Activated CD4-positive, alpha-beta T cell treated with anti-CD3 and anti-CD28 coated beads, Interleukin-2, Interleukin-6, amounts not matched to agents 100 ng/mL and 50 ng/mL, durations not matched to agents 16 hours and 8 hours (primary cell): ENCODE data around the gene FGF11.

Experiments used
- DNase-seq: peaks from one replicate; pipeline ENCODE4 v3.0.0-alpha.2; 2020

FGF11 gene

DNA sequence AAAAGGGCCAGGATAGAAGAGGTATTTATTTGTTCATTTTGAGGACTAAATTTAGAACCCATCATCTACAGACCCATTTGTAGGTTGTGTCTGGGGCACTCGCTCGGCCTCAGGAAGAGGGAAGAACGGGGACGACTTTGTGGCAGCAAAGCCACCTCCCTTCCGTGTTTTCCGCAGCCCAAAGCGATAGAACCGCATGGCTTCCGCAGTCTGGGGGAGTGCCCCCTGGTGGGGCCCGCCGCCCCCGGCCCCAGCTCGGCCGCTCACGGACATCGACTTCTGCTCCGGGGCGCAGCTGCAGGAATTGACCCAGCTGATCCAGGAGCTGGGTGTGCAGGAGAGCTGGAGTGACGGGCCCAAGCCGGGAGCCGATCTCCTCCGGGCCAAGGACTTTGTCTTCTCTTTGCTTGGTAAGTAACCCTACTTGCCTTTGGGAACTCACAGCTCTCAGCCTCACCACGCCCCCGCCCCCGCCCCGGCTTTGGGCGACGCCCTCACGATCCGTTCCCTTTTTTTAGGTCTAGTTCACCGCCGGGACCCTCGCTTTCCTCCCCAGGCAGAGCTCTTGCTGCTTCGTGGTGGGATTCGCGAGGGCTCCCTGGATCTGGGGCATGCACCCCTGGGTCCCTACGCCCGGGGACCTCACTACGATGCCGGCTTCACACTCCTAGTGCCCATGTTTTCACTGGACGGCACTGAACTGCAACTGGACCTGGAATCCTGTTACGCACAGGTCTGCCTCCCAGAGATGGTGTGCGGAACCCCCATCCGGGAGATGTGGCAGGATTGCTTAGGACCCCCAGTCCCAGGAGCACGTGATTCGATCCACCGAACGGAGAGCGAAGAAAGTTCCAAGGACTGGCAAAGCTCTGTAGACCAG, 3.4 kb upstream of the FGF11 start:
- DNase-seq, result peak; percentile 65

DNA sequence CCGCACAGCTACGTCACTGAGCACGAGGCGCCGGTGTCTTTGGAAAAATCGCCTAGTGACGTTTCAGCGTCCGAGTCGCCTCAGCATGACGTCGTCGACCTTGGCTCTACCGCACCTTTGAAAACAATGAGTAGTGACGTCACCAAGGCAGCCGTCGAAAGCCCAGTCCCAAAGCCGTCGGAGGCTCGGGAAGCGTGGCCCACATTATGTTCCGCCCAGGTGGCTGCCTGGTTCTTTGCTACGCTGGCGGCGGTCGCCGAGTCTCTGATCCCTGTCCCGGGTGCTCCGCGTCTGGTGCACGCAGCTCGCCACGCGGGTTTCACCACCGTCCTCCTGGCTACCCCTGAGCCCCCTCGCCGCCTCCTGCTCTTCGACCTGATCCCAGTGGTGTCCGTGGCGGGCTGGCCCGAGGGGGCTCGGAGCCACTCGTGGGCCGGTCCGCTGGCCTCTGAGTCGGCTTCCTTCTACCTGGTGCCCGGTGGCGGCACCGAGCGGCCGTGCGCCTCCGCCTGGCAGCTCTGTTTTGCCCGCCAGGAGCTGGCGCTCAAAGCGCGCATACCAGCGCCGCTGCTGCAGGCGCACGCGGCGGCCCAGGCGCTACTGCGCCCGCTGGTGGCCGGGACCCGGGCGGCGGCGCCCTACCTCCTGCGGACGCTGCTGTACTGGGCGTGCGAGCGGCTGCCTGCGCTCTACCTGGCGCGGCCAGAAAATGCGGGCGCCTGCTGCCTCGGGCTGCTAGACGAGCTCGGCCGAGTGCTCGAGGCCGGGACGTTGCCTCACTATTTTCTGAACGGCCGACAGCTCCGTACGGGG, 2.5 kb upstream of the FGF11 start:
- peak; percentile 91 for DNase-seq

DNA sequence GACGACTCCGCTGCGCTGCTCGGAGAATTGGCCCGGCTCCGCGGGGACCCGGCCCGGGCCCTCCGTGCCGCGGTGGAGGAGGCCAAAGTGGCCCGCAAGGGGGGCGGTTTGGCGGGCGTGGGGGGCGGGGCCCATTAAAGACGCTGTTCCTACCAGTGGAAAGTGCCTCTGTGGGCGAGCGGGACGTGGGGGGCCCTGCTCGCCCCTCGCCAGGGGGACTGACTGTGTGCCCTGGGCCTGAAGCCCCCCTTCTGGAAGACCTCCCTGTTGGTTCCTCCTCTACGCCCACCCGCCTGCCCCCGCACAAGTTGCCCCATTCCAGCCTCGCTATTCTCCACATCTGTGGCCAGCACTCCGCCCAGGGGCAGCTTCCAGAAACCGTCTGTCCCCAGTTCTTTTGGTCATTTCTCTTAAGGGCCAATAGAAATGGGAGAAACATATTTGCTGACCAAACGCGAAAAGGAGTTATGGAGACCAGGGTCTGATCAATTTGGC, 1.9 kb upstream of the FGF11 start:
- DNase-seq, result no peak

DNA sequence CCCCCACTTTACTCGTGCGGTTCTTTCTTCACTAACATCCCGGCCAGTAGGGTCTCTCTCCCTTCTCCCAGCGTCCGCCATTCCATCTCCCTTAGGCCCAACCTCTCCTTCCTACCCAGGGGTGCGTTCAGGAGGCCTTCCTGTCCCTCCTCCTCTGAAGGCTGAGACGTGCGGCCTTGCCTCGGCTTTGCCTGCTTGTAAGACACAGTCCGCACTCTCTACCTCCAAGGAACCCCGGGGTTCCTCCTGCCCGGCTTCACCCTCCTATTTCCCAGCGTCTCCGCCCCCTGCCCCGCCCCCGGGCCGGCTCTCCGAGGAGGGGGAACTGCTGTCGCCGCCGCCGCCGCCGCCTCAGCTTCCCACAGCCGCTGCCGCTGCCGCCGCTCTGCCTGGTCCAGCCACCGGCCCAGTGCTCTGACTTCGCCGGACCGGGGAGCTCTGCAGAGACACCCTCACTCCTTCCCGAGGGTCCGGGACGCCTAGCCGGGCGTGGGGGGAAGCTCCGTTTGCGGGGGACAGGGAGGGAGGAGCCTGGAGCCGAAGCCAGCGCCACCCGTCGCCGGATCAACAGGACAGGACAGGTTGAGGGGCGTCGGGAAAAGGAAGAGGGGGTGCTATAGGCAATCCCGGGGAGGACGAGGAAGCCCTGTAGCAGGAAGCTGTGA, 1.2 kb upstream of the FGF11 start:
- peak; percentile 59 for DNase-seq

DNA sequence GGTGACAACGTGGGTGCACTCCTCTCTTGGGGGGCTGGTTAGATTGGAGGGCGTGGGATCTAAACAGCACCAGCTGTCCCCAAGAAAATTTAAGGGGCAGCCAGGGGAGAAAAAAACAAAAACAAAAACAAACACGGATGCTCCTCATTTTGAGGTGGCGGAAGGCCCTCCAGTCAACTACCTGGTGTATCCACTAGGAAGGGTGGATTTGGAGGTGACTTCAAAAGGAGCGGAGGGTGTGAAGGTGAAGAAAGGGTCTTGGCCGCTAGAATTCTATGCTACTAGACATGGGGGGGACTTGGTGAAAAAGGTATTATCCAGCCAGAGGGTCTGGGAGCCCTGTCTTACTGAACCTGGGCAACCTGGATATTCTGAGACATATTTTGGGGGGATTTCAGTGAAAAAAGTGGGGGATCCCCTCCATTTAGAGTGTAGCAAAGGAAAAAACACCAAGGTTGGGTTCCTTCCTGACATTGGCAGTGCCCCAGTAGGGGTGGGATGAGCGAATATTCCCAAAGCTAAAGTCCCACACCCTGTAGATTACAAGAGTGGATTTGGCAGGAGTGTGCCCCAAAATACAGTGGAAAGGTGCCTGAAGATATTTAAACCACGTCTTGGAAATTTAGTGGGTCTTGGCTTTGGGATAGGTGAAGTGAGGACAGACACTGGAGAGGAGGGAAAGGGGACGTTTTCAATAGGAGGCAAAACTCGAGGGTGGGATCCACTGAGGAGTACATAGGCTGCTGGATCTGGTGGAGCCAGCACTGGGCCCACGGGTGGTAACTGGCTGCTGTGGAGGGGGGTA, 454 bp upstream of the FGF11 start:
- no peak for DNase-seq

DNA sequence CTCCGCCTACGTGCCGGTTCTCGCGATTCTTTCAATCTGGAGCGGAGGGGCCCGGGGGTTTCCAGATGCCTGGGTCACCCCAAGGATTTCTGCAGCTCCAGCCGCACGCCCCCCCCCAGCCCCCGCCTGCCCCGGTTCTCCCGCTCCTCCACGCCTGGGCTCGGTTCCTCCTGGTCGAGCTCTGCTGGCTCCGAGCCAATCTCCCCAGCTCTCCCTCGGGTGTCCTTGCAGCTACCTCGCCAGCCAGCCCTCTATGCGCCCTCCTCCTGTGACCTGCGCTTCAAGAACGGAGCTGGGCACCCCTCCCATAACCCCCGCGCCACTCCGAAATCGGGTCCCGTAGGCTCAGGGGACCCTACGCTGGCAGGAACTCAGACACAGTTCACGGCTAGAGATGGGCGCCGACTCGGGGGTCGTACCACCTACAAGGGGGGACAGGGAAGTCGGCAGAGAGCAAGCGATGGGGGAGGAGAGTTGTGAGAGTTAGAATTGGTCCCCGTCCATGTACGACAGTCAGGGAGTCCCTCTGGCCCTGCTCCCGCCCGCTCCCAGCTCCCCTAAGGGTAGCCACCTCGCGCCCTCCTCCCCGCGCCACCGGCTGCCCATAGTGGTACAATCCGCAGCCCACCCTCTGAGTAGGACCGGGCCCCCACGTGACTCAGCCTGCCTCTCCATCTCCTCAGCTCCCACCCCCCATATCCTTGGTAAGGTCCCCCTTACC, 961 bp downstream of the FGF11 start:
- DNase-seq, result peak; percentile 27

DNA sequence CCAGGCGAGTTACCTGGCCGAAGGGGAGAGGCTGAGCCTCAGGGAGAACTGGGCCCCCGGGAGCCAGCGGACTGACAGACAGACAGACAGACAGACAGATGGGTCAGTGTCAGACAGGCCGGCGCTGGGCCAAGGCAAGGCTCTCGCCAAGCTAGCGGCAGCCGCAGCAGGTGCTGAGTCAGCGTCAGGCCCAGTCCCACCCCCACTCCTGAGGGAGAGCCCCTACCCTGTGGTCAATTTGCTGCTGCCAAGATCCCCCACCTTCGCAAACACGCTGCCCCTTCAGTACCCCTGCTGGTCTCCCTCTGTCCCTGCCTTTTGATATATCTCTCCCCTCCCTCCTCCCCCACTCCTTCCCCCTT, 1.5 kb downstream of the FGF11 start:
- DNase-seq, result no peak

DNA sequence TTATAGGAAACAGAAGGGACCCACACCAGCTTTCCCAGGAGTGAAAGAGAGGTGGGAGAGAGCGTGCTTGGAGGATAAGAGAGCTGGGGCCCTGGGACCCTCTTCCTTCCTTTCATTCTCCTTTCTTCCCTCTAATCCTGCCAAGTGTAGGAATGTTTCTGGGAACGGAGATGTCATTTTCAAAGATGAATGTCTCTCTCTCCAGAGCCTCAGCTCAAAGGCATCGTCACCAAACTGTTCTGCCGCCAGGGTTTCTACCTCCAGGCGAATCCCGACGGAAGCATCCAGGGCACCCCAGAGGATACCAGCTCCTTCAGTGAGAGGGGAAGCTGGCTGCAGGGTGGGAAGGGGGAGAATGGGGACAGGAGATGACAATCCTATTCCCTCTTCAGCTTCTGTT, 2.0 kb downstream of the FGF11 start:
- no peak for DNase-seq

DNA sequence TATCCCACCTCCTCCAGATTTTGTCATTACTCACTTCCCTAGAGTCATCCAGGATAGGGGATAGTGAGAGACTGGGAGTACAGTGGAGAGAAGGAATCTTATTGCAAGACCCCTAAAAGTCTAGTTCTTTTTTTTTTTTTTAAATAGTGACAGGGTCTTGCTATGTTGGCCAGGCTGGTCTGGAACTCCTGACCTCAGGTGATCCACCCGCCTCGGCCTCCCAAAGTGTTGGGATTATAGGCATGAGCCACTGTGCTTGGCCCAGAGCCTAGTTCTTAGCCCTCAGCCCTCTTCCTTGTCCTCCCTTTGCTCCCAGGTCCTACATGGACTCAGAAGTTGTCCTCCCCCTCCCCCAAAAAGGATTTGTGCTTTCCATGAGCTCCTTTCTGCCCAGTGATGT, 2.8 kb downstream of the FGF11 start:
- DNase-seq, result no peak

DNA sequence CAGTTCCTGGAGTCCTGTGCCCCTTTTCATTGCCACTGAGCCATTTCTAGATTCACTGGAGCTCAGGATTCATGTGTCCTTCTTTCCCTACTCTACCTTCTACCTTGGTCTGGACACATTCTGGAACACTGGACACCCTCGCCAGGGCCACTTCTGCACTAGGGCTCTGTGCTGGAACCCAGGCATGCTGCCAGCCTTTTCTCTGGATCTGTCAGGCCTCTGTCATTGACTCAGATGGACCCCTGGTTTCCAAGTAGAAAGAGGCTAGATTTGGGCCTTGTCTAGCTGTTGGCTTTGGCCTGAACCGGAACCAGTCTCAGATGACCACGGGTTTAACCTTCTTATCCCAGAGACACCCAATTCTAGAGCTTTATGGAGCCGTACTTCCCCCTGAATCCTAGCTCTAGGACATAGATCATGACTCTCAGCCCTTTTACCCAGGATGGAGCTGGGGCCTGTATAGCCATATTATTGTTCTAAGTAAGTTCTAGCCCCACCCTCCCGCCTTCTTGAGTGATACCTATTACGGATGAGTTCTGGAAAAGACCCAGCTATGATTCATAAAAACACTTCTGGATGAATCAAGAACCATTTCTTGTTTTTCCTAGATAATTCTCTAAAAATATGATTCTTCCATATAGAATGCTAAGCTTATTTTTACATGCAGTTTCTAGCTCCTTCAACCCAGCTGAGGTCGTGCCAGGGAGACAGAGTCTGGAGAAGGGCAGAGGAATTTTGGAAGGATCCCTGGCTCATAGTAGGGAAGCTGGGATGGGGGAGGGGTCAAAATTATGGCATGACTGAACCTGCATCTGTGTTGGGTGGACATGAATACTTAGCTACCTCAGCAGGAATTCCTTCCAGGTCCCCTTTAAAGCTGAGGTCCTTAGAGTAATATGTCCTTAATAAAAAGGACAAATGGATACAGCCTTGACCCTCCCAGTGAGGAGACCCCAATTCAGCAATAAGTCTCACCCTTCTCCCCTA, 4.5 kb downstream of the FGF11 start:
- no peak for DNase-seq

DNA sequence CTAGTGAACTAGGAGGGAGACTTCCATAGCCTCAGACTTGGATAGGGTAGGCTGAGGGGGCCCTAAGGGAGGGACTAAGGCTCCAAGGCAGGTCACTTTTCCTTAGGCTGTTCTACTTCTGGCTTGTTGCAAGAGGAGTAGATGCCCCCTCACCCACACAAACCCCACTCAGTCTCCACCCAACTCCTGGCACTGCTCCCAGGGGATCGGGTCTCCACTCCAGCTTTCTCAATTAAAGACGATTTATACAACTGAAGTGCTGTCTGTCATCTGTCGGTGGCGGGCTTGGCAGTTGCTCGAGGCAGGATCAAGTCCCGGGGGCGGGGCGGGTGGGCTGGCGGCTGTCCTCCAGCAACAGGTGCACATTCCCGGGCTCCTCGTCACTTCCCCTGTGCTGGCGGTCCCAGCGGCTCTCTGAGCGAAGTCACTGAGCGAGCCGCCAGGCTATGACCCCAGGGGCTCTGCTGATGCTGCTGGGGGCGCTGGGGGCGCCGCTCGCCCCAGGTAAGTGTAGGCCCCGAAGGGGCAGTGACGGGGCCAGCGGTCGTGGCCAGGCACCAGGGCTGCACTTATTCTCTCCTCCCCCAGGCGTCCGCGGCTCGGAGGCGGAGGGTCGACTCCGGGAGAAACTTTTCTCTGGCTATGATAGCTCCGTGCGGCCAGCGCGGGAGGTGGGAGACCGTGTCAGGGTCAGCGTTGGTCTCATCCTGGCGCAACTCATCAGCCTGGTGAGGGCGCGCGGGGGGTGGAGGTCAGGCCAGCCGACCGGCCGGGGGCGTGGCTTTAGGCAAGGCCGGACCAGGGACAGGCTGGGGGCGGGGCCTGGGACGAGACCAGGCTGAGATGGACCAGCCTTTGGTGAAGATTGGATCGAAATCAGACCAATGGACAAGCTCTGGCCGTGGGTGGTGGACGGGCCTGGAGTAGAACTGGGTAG, 5.6 kb downstream of the FGF11 start, which contains the start of gene CHRNB1:
CHRNB1 (plus strand) TSS at position 380 of the 937 bp plus-strand sequence; CDS start at position 447, 67 bp downstream.
- DNase-seq, result no peak

DNA sequence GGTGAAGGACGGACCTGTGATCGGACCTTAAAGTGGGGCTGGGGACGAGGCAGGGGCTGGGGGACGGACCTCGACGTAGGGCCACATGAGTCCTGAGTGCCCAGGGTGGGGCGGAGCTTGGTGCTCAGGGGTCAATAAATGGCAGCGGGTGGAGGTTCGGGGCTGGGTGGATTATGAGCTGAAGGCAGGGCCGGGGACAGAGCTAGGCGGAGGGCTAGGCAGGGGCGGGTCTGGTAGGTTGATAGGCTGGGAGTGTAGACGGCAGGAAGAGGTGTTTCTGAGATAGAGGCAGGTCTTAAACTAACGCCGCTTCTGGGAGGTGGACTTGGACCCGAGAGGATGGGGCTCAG, 6.3 kb downstream of the FGF11 start:
- DNase-seq, result no peak

DNA sequence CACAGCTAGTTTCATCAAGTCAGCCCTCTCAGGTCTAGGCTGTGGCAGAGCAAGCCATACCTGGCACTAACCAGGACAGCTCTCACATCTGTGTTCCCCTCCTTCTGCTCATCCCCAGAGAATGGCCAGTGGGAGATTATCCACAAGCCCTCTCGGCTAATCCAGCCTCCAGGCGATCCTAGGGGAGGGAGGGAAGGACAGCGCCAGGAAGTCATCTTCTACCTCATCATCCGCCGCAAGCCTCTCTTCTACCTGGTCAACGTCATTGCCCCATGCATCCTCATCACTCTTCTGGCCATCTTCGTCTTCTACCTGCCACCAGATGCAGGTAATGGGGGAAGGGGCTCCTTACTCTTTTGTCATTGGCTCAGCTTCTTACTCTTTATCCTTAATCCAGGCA, 9.1 kb downstream of the FGF11 start:
- DNase-seq, result no peak

DNA sequence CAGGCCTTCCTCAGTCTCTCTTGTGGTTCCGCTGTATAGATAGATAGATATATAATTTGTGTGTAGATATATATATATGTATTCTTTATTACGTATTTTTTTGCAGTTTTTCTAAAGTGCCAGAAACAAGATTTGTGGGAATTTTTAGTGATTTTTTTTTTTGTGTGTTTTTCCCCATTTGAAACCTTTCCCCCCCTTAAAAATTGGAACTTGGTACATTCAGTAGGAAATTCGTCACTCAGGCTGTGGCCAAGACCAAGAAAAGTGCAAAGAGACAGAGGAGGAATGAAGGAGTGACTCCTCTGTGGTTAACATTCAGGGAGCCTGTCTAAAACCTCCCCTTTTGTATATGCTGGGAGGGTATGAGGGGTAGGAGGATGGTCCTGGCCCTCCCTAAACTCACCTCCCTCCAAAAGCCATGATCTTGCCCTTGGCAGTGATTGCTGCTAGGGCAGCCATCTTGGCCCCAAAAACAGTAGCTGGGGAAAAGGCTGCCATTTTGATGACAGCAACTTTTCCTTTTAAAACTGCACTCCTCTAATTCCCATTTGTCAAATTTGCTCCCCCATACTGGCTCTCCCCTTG, 20.7 kb downstream of the FGF11 start:
- DNase-seq, result no peak

DNA sequence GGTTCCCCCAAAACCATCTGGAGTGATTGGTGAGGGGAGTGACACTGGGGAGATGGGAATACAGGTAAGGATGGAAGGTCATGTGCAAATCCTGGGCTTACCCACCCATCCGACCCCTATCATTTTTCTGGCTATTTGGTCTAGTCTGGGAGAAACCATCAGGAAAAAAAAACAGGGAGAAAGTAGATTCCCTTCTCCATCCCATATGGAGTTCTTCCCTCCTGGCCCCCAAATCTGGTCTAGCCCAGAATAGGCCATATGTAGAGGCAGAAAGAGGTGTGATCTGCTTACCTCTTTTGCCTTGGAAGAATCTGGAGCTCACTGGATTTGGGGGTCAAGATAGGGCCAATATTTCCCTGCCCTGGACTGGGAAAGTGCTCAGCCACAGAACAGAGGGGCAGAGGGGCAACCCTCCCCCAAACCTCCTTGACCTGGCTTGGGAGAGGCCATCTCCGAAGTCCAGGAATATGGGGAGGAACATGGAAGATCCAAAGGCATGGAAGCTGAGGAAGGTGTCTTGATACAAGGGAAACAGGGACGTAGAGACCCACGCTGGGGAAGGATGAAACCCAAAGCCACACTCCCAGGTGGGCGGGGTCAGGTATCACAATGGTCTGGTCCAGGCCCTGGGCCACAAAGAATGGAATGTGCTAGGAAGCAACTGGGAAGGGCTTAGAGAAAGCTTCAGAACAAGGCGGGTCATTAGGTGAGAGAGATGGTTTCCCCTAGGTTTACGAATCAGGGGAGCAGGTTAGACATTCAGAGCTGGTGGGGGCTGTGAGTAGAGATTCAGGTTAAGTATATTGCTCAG, 21.7 kb downstream of the FGF11 start:
- no peak for DNase-seq

DNA sequence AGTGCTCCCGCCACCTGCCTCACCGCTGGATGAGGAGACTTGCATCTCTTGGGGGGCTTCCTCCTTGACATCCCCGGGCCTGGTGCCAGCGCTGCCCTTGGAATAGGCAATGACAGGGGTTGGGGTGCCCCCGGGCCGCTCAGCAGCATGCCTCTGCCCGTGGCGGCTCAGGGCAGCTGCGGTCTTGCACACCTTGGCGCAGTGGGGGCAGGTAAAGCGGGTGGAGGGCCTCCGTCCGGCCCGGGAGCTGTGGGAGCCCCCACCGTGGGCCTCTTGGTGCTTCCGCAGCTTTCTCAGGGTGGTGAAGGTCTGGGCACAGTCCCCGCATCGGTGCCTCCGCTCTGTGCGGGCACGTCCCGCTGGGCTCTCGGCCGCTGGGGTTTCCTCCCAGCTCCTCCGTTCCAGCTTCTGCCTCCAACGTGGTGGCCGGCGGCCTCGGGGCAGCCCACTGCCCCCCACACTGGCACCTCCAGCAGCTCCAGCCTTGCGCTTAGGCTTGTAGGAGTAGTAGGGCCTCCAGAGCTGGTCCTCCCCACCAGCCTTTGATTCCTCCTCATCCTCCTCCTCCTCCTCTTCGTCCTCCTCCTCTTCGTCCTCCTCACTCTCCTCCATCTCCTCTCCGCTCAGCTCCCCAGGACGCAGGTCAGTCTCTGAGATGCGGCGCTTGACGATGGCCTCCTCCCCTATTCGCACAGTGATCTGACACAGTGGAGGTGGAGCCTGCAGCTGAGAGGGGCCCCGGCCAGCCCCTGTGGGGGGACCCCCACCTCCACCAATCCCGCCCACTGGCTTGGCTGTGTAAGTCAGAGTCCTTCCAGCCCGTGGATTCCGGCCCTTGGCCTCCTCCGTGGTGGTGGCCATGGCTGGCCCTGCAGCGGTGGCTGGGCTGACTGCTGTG, 23.4 kb downstream of the FGF11 start:
- DNase-seq, result no peak

DNA sequence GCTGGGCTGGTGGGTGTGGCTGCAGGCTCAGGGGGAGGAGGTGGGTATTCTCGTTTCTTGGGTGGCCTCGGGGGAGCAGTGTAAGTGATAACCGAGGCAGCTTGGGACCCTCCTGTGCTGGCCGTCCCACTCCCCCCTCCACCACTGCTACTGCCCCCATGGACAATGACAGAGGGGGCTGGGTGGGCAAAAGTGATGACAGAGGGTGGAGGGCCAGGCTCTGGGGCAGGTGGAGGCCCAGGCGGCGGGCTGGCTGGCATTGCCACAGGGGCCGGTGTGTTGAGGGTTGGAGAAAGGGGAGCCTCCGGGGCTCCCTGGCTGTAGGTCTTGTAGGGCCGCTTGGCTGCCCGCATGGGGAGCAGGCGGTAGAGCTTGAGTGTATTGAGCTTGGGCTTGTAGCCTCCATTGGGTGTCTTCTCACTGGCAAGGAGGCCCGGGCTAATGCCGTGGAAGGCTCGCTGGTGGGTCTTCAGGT, 24.1 kb downstream of the FGF11 start:
- no peak for DNase-seq
